Muscle of back (tissue), 13 donors: ENCODE data around the gene TWIST1. TPM values are rescaled to one million over a fixed set of nuclear protein-coding genes. Genes with fewer than 3 reads are reported as not detected.
A peak's percentile ranks its signal among the peaks of the same experiment; 100 is the strongest.

ENCODE experiments used
- DNase-seq, 3 donors: peaks; one replicate each; pipeline versions ENCODE4 v3.0.0 to v3.0.0-alpha.2; 2013
- long read RNA-seq, 9 donors: transcript quantifications; one replicate each; lab custom pipeline, GENCODE V29; 2026
- polyA plus RNA-seq, 10 donors: library from polyadenylated mRNA; unstranded; fragments of 120-200 nt; gene quantifications; one replicate each; pipeline ENCODE4 v1.2.1, GENCODE V29; 2013; ENCODE audit not compliant: insufficient read length in 10 of 10

Gene TWIST1
- 10 to 100 TPM in 4 of 10 donors, 1 to 10 TPM in 6; 5.4 to 47.4 (median 8.9) TPM for polyA plus RNA-seq
- long read RNA-seq, donor 1, transcript TWIST1-201 (2 exons, 1,666 nt): major isoform, 8 of 14 reads
- long read RNA-seq, donor 1, partial matches to known transcripts: 6 of 14 reads
- long read RNA-seq, donor 1, other reads (novel, unspliced or antisense): 0 of 14 reads
- long read RNA-seq, donor 2, transcript TWIST1-201 (2 exons, 1,666 nt): major isoform, 9 of 19 reads
- long read RNA-seq, donor 2, partial matches to known transcripts: 10 of 19 reads
- long read RNA-seq, donor 2, other reads (novel, unspliced or antisense): 0 of 19 reads
- long read RNA-seq, donor 3: 0 reads
- long read RNA-seq, donor 4, transcript TWIST1-201 (2 exons, 1,666 nt): major isoform, 11 of 11 reads
- long read RNA-seq, donor 4, partial matches to known transcripts: 0 of 11 reads
- long read RNA-seq, donor 4, other reads (novel, unspliced or antisense): 0 of 11 reads
- long read RNA-seq, donor 5, transcript TWIST1-201 (2 exons, 1,666 nt): major isoform, 7 of 20 reads
- long read RNA-seq, donor 5, partial matches to known transcripts: 13 of 20 reads
- long read RNA-seq, donor 5, other reads (novel, unspliced or antisense): 0 of 20 reads
- long read RNA-seq, donor 6, transcript TWIST1-201 (2 exons, 1,666 nt): major isoform, 10 of 10 reads
- long read RNA-seq, donor 6, partial matches to known transcripts: 0 of 10 reads
- long read RNA-seq, donor 6, other reads (novel, unspliced or antisense): 0 of 10 reads
- long read RNA-seq, donor 7, partial matches to known transcripts: 0 of 3 reads
- long read RNA-seq, donor 7, other reads (novel, unspliced or antisense): 0 of 3 reads
- long read RNA-seq, donor 8, transcript TWIST1-201 (2 exons, 1,666 nt): major isoform, 13 of 13 reads
- long read RNA-seq, donor 8, partial matches to known transcripts: 0 of 13 reads
- long read RNA-seq, donor 8, other reads (novel, unspliced or antisense): 0 of 13 reads
- long read RNA-seq, donor 9: 0 reads

DNA sequence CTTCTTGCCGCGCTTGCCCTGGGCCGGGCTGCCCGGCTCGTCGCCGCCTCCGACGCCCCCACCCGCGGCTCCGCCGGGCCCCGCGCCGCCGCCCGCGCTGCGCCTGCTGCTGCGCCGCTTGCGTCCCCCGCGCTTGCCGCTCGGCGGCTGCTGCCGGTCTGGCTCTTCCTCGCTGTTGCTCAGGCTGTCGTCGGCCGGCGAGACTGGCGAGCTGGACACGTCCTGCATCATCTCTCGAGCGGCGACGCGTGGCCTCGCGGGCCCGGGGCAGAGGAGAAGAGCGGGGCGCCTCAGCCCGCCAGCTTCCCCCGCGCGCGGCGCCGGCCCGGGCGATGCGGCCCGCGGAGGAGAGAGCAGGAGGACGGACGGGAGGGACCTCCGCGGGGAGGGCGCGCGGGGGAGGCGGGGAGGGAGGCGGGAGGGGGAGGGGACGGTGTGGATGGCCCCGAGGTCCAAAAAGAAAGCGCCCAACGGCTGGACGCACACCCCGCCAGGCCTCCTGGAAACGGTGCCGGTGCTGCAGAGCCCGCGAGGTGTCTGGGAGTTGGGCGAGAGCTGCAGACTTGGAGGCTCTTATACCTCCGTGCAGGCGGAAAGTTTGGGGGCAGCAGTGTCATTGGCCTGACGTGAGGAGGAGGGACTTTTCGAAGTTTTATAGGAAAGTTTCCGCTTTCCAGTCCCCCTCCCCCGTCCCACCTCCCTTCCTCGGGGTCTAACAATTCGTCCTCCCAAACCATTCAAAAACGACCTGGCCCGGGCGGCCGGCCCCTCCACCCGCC, at the start of gene TWIST1:
Gene TWIST1, minus strand, starts transcription at position 546 of the 779 bp plus-strand sequence. Its CDS starts 315 bp downstream, at position 231.
- peak; percentile 93 to 97 (median 97) for DNase-seq

DNA sequence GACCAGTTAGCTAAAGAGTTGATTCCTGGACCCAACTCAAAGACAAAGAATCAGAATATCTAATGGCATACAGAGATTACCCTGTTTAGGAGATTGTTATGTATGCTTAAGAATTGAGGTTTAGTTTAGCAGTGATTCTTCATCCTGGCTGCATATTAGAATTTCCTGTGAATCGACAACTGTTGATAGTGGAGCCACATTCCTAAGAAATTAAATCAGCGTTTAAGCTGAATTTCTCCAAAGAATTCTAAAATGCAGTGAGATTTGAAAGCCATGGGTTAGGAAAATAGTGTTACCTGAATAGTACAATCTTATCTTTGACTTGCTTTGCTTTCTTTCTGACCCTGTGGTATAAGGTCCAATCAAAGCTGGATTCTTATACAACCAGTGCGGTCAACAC, 44.2 kb upstream of the TWIST1 start:
- DNase-seq: no peak

DNA sequence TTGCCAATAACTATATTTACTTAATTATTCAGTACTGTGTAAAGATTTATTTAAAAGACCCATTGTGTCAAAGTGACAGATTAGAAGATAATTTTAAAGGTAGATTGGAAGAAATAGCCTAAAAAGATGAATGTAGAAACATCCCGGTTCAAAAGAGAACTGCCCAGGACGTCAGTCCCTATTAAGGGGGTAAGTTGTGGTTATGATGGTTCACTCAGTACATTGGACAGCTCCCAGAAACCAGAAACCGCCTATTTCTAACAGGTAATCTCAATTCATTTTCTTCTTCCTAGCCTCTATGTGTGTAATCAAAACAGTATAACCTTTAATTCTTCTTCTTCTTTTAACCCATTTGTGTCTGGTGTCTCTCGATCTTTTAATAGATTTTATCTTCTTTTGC, 29.3 kb upstream of the TWIST1 start:
- DNase-seq: peak; percentile 8 to 42 (median 17)

DNA sequence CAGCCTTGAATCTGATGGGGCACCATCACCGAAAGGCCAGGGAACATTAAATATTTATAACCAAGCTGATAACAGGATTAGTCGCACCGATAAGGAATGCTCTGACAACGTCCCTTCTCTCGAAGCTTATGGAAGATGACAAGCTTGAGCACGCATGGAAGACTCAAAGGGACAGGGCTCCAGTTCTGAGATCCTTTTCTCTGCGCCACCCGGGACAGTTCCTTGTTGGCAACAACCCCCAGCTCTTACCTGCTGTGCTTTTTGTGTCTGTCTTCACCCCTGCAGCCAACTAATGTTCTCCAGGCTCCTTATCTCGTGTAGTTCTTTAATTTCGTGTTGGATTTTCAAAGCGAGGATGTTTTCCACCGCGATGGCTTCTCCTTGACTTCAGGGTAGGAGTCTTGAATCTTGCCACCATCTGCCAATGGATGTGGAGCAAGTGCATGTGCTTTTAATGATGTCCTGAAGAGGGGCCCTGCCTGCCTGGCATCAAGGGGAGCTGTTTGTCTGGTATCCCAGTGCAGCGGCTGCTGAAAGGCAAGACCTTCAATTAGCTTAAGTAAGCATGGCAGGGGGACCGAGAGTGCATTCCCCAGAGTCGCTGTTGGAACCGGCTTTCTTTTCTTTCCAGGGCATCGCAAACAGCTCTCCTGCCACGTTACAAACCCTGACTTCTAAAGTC, 28.1 kb upstream of the TWIST1 start:
- no peak for DNase-seq

DNA sequence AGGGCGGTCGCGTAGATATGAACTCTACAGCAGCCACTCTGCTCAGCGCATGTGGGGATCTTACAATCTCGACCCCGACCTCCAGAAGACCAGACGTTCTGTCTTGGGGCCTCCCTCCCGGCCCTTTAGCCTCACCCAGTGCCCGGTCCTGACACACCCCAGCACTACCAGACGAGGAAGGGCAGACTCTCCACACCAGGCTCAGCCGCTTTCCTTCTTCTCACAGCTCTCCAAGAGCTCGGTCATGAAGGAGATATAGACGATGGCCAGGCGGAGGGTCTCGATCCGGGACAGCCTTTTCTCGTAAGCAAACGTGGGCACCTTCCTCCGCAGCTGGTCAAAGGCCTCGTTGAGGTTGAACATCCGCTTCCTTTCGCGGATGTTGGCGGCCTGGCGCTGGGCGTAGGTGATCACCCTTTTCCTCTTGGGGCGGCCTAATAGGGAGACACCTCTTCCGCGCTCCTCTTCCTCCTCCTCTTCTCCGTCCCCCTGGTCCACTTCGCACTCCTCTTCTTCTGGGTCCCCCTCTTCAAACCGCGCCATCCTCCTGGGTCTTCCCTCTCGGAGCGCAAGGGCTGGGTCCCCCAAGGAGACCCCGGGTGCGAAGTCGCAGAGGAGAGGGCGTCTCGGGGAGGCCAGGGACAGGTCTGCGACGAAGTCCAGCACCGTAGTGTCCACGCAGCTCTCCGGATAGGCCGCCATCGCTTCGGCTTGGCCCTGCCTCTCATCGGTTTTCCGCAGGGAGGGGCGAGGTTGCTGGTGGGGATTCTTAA, 27.4 kb upstream of the TWIST1 start, which contains the start of gene FERD3L:
Gene FERD3L, minus strand, starts transcription at position 761 of the 773 bp plus-strand sequence. Its CDS starts 59 bp downstream, at position 702.
- peak in 1 of 3 donors; percentile 14 for DNase-seq

DNA sequence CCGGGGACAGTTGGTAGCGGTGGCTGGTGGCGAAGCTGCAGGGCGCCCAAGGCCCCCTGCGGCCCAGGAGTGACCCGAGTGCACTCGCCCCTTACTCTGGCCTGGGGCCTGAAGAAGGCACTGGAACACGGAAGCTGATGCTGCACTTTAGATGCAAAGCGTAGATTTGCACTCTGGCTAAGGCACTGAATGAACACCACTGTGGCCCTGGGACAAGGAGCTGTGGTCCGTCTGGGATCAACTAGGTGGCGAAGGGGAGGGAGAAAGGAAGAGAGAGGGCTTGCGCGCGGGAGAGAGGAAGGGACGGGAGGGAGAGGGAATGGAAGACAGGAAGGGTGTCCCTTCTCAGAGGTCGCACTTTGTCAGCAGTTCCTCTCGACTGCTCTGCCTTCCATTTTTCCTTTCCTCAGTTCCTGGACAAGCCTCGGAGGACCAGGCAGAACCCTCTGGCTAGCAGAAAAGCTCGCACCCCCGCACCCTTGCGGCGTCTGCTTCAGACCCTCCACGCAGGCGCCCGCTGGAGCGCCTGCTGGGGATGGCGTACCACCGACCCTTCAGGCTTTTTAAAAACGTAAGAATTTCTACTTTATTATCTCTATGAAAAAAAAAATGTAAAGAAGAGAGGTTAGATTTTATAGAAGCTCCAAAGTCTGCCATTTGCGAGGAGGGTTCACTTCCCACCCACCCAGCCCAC, 26.6 kb upstream of the TWIST1 start:
- DNase-seq: no peak

DNA sequence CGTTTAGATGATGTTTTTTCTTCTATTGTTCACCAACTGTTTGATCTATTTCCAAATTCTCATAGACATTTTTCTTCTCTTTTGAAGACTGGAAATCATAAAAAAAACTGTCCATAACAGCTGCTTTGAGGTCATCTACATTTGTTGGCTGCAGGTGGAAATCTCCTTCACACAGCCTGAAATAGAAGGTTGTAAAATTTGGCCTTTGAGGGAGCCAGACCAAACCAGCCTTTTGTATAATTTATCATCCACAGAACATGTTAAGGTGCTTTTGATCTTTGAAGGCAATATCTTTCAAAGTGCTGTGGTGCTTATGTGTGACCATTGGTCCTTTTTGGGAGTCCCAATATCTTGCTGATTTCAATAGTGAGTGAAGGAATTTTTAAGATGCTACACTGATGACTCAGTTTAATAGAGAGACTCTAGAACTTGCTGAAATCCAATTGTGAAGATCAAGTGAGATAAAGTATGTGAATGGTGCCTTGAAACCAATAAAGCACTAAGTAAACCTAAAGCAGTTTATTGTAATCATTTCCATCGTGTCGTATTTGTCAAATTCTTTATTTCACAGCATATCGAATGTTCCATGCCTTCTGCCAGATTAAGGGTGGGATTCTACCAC, 22.4 kb upstream of the TWIST1 start:
- DNase-seq: no peak

DNA sequence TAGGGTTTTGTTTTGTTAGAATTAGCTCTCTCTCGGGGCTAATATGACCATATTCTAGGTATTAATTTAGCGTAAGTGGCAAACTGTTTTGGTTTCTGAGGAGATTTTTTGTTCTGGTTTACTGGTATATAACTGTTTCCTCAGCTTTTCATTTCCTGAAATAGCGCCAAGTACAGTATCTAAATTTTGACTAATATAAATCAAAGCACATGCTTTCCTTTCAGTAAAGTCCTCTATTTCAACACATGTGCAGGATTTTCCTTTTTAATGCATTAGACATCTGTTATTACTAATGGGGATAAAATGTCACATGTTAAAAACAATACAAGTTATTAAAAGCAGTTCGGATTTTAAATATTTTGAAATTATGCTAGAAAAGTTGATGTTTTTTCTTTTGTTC, 16.4 kb upstream of the TWIST1 start:
- peak in 1 of 3 donors; percentile 28 for DNase-seq

DNA sequence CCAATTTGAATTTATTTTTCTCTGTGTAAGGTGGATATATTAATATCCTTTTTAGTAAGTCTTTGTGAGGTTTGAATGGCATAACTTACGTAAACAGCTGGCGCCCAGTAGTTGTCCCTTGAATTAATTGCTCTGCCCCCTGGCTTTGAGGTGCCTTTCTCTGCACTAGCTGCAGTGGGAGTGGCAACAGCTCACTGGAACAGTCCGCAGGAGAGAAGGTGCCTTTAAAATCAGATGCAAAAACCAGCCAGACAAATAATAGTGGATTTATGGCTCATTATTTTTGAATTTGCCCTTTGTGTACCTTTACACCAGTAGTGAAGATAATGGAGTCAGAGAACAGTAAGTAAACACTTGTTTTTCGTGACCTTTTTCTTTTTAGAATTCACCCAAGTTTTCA, 16.0 kb upstream of the TWIST1 start:
- DNase-seq: no peak

DNA sequence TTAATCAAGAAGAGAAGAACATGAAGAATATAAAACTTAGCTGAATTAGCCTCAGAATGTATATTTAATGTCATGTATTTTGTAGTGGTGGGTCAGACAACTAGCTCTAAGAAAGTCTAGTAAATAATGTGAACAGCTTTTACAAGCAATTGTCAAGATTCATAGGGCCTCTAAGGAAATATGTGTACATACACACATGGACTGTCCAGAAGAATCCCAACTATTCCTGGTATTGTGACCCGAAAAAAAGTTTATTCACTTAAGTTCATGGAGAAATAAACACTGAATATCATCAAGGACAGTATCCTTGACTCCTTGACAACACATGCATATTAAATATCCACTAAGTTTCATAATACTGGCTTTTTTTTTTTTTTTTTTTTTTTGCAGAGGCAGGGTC, 11.4 kb upstream of the TWIST1 start:
- no peak for DNase-seq

DNA sequence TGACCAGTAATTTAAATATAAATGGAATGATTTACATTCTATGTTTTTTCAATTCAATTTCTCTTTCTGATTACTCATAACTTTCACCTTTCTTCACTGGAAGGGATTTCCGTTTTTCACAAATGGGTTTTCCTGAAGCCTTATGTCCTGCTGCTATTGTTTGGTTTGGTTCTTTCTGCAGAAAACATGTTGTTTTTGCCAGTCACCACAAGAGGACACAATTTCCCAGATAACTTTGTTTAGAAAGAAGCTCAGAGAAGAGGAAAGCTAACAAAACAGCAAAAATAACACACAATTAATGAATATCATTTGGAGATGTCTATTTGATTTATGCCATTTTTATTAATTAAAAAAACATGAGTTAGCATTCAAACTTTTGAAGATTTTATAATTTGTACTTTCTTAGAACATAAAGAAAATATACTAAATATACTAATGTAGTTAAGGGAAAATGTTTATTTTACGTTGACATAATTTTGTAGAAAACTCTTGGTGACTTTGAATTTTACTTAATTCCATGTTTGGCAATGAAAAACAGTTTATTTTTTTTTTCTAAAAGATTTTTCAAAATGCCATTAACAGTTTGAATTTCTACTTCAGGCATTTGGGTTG, 4.6 kb upstream of the TWIST1 start:
- DNase-seq: peak in 1 of 3 donors; percentile 66

DNA sequence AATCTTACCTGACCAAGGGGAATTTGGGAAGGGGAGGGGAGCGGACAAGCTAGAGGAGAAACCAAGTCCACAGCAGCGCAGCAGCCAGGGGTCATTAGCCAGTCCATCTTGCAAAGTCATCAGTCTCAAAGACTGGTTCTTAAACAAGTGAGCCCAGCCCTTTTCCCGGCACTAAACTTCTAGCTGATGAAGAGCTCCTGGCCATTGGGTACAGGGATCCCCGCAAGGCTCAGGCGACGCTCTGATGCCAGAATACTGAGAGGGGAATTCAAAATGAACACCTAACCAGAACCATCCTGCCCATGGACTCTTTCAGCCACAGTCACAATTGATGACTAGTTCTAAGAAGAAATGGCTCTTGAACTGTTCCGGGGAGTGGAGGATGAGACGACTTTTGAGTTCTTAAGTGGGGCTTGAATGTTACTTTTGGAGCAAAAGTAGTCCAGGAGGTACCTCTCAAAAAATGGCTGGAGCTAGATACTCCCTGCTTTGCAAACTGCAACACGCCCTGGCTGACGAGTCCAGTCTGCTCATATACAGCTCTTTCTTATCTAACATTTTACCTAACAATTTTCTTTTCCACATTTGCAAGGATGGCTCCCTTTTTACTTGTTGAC, 2.5 kb upstream of the TWIST1 start:
- DNase-seq: no peak

DNA sequence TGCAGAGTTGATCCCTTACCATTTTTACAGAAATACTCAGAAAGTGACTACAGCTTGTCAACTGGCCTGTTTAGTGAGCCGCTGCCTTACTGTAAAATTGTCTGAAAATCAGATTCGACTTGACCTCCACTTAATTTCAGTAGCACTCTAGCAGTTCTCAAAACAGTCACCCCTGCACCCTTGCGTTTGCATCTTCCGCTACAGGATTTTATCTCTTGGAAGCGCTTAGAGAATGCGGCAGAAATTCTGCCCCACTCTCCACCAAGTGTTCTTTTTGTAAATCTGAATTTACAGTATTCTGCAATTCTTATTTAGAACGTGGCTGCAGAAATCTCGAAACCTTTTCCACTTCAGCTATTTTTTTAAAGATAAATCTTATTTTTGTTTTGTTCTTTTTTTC, 1.9 kb upstream of the TWIST1 start:
- DNase-seq: no peak

DNA sequence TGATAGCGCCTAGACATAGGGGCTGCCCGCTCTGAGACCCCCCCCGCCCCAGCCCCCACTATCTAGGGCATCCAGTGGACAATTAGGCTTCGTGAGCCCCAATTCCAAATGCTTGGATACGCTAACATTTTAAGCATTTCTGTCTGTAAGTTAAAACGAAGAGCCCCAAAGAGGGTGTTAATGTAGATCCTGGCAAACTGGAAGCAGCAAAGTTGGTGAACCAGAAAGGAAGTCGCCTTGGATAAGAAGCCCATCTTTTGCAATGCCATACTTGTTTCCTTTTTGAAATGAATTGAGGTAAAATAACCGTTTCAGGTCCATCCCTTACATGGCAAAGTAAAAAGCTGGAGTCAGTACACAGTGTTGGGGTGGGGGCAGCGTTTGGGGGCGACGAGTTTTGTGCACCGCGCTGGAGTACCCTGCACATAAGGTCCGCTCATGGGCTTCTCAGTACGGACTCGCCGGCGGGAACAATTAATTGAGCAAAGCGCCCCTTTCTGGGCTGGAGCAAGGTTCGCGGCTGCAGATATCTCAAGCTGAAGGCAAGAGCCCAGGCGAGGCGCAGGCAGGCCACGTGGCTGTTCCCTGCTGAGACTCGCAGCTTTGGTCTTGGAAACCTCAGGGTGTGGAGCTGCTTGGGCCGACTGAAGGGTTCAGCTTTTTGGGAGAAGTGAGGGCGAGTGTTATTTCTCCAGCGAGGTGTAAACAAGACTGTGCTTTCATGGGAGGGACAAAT, 1.4 kb upstream of the TWIST1 start:
- peak in 1 of 3 donors; percentile 49 for DNase-seq

DNA sequence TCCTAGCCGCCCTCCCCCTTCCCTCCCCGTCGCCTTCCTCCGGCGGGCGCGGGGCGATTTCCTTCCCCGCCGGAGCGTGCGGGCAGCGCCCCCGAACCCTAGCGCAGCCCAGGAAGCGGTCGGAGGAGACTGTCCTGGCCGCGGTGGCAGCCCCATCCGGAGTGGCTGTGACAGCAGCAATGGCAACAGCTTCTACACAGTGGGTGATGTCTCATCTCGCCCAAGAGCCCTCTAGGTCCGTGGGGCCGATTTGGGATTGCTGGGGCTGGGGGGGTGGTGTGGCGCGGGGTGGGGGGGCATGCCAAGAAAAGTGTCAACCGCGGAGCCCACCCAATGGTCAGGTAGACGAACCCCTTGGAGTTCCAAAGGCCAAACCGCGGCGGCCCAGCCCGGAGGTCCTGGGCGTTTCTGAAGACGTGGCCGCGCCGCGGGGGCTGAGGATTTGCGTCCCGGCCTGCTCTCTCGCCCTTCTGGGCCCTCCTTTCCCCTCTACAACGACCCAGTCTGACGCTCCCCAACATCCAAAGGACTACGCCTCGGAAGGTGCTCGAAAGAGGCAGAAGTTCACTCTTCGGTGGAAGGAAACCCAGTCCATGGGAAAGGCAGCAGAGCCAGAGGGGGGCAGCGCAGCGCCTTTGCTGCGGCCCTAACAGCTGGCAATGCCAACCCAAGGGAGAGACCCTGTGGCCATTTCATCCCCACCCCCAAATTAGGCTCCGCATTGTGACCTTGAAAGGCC, 603 bp upstream of the TWIST1 start:
- peak in 1 of 3 donors; percentile 75 for DNase-seq
